GM23338 (cell line): ENCODE results near the gene BAIAP2. TPM values are rescaled to one million over a fixed set of nuclear protein-coding genes. Genes with fewer than 3 reads are reported as not detected.

Experiments
- ATAC-seq: fragments of 200-7000 bp; cut with Tn5 transposase; 3 replicates; pipeline ENCODE4 v1.9.1; 2020
- DNase-seq: peaks from one replicate; pipeline ENCODE4 v3.0.0-alpha.2; 2015; ENCODE audit warnings: low spot score
- H2AFZ ChIP-seq: fragments of 200-600 bp; sonication (generic); 2 replicates; pipeline ENCODE4 v1.8.0; 2016; ENCODE audit warnings: antibody characterized with exemption, mild to moderate bottlenecking, moderate library complexity
- H3F3A ChIP-seq: fragments of 200-600 bp; sonication (generic); replicated peaks from 2 replicates; pipeline ENCODE4 v1.8.0; 2017; ENCODE audit warnings: antibody characterized with exemption, mixed run types, low read depth
- H3K27ac ChIP-seq: fragments of 200-600 bp; sonication (generic); 2 replicates; pipeline ENCODE4 v1.6.1; 2016; ENCODE audit warnings: low read depth
- H3K27me3 ChIP-seq: fragments of 200-600 bp; sonication (generic); 2 replicates; pipeline ENCODE4 v1.8.0; 2016; ENCODE audit warnings: mild to moderate bottlenecking, mixed run types, moderate library complexity; ENCODE audit not compliant: insufficient read depth
- H3K36me3 ChIP-seq: fragments of 200-600 bp; sonication (generic); 2 replicates; pipeline ENCODE4 v1.8.0; 2016; ENCODE audit warnings: mild to moderate bottlenecking; ENCODE audit not compliant: insufficient read depth
- H3K4me1 ChIP-seq: fragments of 200-600 bp; sonication (generic); 2 replicates; pipeline ENCODE4 v1.8.0; 2016; ENCODE audit warnings: mild to moderate bottlenecking, moderate library complexity; ENCODE audit not compliant: insufficient read depth
- H3K4me2 ChIP-seq: fragments of 200-600 bp; sonication (generic); 2 replicates; pipeline ENCODE4 v1.7.1; 2017; ENCODE audit warnings: mixed run types
- H3K4me3 ChIP-seq: fragments of 200-600 bp; sonication (generic); 2 replicates; pipeline ENCODE4 v1.6.1; 2016; ENCODE audit warnings: mixed run types
- H3K79me2 ChIP-seq: fragments of 200-600 bp; sonication (generic); replicated peaks from 2 replicates; pipeline ENCODE4 v1.8.0; 2017; ENCODE audit warnings: mild to moderate bottlenecking; ENCODE audit not compliant: insufficient read depth
- H3K9me2 ChIP-seq: fragments of 200-600 bp; sonication (generic); 2 replicates; pipeline ENCODE4 v1.8.0; 2017; ENCODE audit not compliant: insufficient read depth
- H4K20me1 ChIP-seq: fragments of 200-600 bp; sonication (generic); replicated peaks from 2 replicates; pipeline ENCODE4 v1.8.0; 2017; ENCODE audit warnings: mild to moderate bottlenecking; ENCODE audit not compliant: insufficient read depth
- H3K27ac Mint-ChIP-seq: 2 replicates; pipeline ENCODE4 v1.8.0; 2020; ENCODE audit warnings: inconsistent platforms, mild to moderate bottlenecking, moderate library complexity, mixed read lengths
- H3K27me3 Mint-ChIP-seq: 3 replicates; pipeline ENCODE4 v1.8.0; 2022; ENCODE audit warnings: low read depth, mild to moderate bottlenecking, moderate library complexity, mixed read lengths, inconsistent platforms; ENCODE audit not compliant: insufficient read depth, poor library complexity
- H3K36me3 Mint-ChIP-seq: 3 replicates; pipeline ENCODE4 v1.8.0; 2021; ENCODE audit warnings: low read depth, mild to moderate bottlenecking, inconsistent platforms, moderate library complexity, mixed read lengths
- H3K4me1 Mint-ChIP-seq: 3 replicates; pipeline ENCODE4 v1.8.0; 2020; ENCODE audit warnings: mild to moderate bottlenecking, inconsistent platforms, mixed read lengths
- H3K4me3 Mint-ChIP-seq: 3 replicates; pipeline ENCODE4 v1.8.0; 2021; ENCODE audit warnings: moderate library complexity, mild to moderate bottlenecking, inconsistent platforms, mixed read lengths
- H3K9me3 Mint-ChIP-seq: 3 replicates; pipeline ENCODE4 v1.8.0; 2020; ENCODE audit warnings: moderate library complexity, mild to moderate bottlenecking, inconsistent platforms, mixed read lengths
- CREB1 ChIP-seq: fragments of 250-450 bp; sonication (Bioruptor Pico); IDR thresholded peaks from 2 replicates; pipeline ENCODE4 v1.5.0; 2020; ENCODE audit warnings: low read depth, mild to moderate bottlenecking, moderate library complexity
- CTCF ChIP-seq, 2 experiments: fragments of 200-600 bp in 1 of 2; sonication (generic) in 1 of 2; conservative IDR thresholded peaks; 2 replicates each; pipeline versions ENCODE4 v1.5.1 to v1.6.1; 2016 to 2017; ENCODE audit warnings: antibody characterized with exemption in 2 of 2, low read depth in 2 of 2, mild to moderate bottlenecking in 2 of 2, moderate library complexity in 1 of 2
- ETS1 ChIP-seq: IDR thresholded peaks from 2 replicates; pipeline ENCODE4 v1.6.1; 2016; ENCODE audit warnings: antibody characterized with exemption
- EZH2 ChIP-seq: fragments of 200-600 bp; sonication (generic); IDR thresholded peaks from one replicate; pipeline ENCODE4 v1.8.0; 2017; ENCODE audit warnings: antibody characterized with exemption, mild to moderate bottlenecking, low read depth; ENCODE audit not compliant: unreplicated experiment
- EZH2phosphoT487 ChIP-seq: fragments of 200-600 bp; sonication (generic); IDR thresholded peaks from one replicate; pipeline ENCODE4 v1.8.1; 2018; ENCODE audit warnings: antibody characterized with exemption; ENCODE audit not compliant: unreplicated experiment
- JUNB ChIP-seq: IDR thresholded peaks from one replicate; pipeline ENCODE4 v1.6.1; 2016; ENCODE audit warnings: antibody characterized with exemption; ENCODE audit not compliant: unreplicated experiment
- NANOG ChIP-seq: IDR thresholded peaks from 2 replicates; pipeline ENCODE4 v1.6.1; 2016; ENCODE audit warnings: antibody characterized with exemption, borderline replicate concordance
- POLR2AphosphoS5 ChIP-seq: IDR thresholded peaks from 2 replicates; pipeline ENCODE4 v1.6.1; 2016; ENCODE audit warnings: antibody characterized with exemption, low read depth
- REST ChIP-seq: IDR thresholded peaks from one replicate; pipeline ENCODE4 v1.6.1; 2018; ENCODE audit warnings: antibody characterized with exemption; ENCODE audit not compliant: unreplicated experiment
- STAT1 ChIP-seq: IDR thresholded peaks from one replicate; pipeline ENCODE4 v1.6.1; 2016; ENCODE audit warnings: antibody characterized with exemption; ENCODE audit not compliant: unreplicated experiment
- ZNF114 ChIP-seq: fragments of 250-450 bp; sonication (Bioruptor Pico); IDR thresholded peaks from 2 replicates; pipeline ENCODE4 v1.5.0; 2020; ENCODE audit warnings: mild to moderate bottlenecking, moderate library complexity
- ZNF331 ChIP-seq: fragments of 250-450 bp; sonication (Bioruptor Pico); IDR thresholded peaks from 2 replicates; pipeline ENCODE4 v1.5.0; 2020; ENCODE audit warnings: low read depth, mild to moderate bottlenecking, moderate library complexity
- ZNF462 ChIP-seq: fragments of 250-450 bp; sonication (Bioruptor Pico); IDR thresholded peaks from 2 replicates; pipeline ENCODE4 v1.5.0; 2020; ENCODE audit warnings: mild to moderate bottlenecking, moderate library complexity
- polyA plus RNA-seq: library from polyadenylated mRNA; unstranded; fragments of >200 nt; fragmentation: Nextera tagmentation; extraction: Ambion mirVana; gene quantifications from 2 replicates; pipeline ENCODE4 v1.2.1, GENCODE V29; 2016
- total RNA-seq: library from RNA; depleted of rRNA; stranded (reverse); fragments of >200 nt; shearing (Covaris generic); gene quantifications from 2 replicates; pipeline ENCODE4 v1.2.3, GENCODE V29; 2014

BAIAP2 gene
- total and polyA plus RNA-seq, 2 experiments from 2014 or later, result 21.7 to 22.7 TPM

GRCh38 chr17:81099888-81100287 lies 64.9 kb downstream of the BAIAP2 start:
- no peak for ATAC-seq
- no peak overlapping the region for H3K4me2 ChIP-seq
- Mint-ChIP-seq H3K36me3 (no peaks in the 10 kb centered on the region), H3K4me1 (peaks cover 18% of the 10 kb centered on the region; the same call in 2 of the 3 replicates), H3K27ac (no peak overlapping the region), H3K9me3 (no peaks in the 10 kb centered on the region), H3K4me3 (no peak overlapping the region), H3K27me3 (peaks cover 11% of the 10 kb centered on the region)
- no peak for DNase-seq
- H3K4me3 ChIP-seq, result no peak overlapping the region
- H2AFZ ChIP-seq, result no peak overlapping the region
- H3K36me3 ChIP-seq, result no peaks in the 10 kb centered on the region
- H4K20me1 ChIP-seq, result no peaks in the 10 kb centered on the region
- H3K9me2 ChIP-seq, result no peaks in the 10 kb centered on the region
- H3K27ac ChIP-seq, result no peak overlapping the region
- H3K79me2 ChIP-seq, result no peaks in the 10 kb centered on the region
- no peaks in the 10 kb centered on the region for H3F3A ChIP-seq
- H3K4me1 ChIP-seq, result 0 out of 2 replicates have a peak, but pooled peaks cover 1% of the 10 kb centered on the region
- TF ChIP-seq EZH2, result no peak
- TF ChIP-seq NANOG, result no peak
- TF ChIP-seq REST, result no peak
- TF ChIP-seq ZNF462, result no peak
- TF ChIP-seq POLR2AphosphoS5, result no peak
- no peak for TF ChIP-seq EZH2phosphoT487
- TF ChIP-seq ETS1, result no peak
- TF ChIP-seq ZNF331 (CRISPR knock-in tag), result no peak
- no peak for TF ChIP-seq CTCF (conservative IDR thresholded peaks at IDR 0.05; ENCODE audit: low read depth in 2 of 2)
- TF ChIP-seq JUNB, result no peak
- no peak for TF ChIP-seq ZNF114 (CRISPR knock-in tag)
- no peak for TF ChIP-seq CREB1
- TF ChIP-seq STAT1, result no peak
- no peaks in the 10 kb centered on the region for H3K27me3 ChIP-seq
